T-cell (primary cell): ENCODE results near the gene MATR3. TPM values are rescaled to one million over a fixed set of nuclear protein-coding genes. Genes with fewer than 3 reads are reported as not detected.

Experiments
- ATAC-seq, 4 experiments: fragments of 200-7000 bp in 3 of 4; fragments of 150-1000 bp in 1 of 4; cut with Tn5 transposase; replicated peaks in 1 of 4; 1 replicate in 3 of 4; 2 replicates in 1 of 4; pipeline ENCODE4 v1.10.0; 2021; ENCODE audit warnings: moderate library complexity in 3 of 4, mild to moderate bottlenecking in 2 of 4, moderate number of reproducible peaks in 1 of 4
- CTCF ChIA-PET, 2 donors: fragments of 300-600 bp; sonication (Branson Sonifier 250); formaldehyde crosslinking; loops; one replicate each; lab custom pipeline; 2022; ENCODE audit warnings: antibody characterized with exemption in 2 of 2; lab: Charles Lee
- POLR2A ChIA-PET, 2 donors: fragments of 300-600 bp; sonication (Branson Sonifier 250); formaldehyde crosslinking; loops; one replicate each; lab custom pipeline; 2022; ENCODE audit warnings: antibody characterized with exemption in 2 of 2; lab: Charles Lee
- DNase-seq, 35 experiments: peaks; one replicate each; pipeline versions ENCODE4 v3.0.0 to v3.0.0-alpha.2; 2013 to 2023
- H3K27ac ChIP-seq: one replicate; pipeline ENCODE4 v1.5.1; 2013; ENCODE audit warnings: low read length
- H3K27me3 ChIP-seq, 2 experiments: replicated peaks in 1 of 2; 1 replicate in 1 of 2; 2 replicates in 1 of 2; pipeline versions ENCODE4 v1.6.1 to v1.7.0; 2013; ENCODE audit warnings: low read length in 1 of 2, mixed read lengths in 1 of 2; ENCODE audit not compliant: control insufficient read depth in 2 of 2, insufficient read depth in 2 of 2; ENCODE audit errors: extremely low read depth in 1 of 2
- H3K36me3 ChIP-seq, 2 donors: 1 replicate in 1 of 2; 2 replicates in 1 of 2; pipeline versions ENCODE4 v1.6.1 to v1.7.0; 2013; ENCODE audit warnings: low read length in 1 of 2; ENCODE audit not compliant: control insufficient read depth in 2 of 2, insufficient read depth in 1 of 2; ENCODE audit errors: extremely low read depth in 1 of 2
- H3K4me1 ChIP-seq, 2 experiments: 1 replicate in 1 of 2; 2 replicates in 1 of 2; pipeline versions ENCODE4 v1.6.1 to v1.7.0; 2013; ENCODE audit warnings: low read length in 2 of 2, mixed read lengths in 1 of 2; ENCODE audit not compliant: insufficient read depth in 2 of 2, control insufficient read depth in 1 of 2; ENCODE audit errors: extremely low read depth in 1 of 2
- H3K4me3 ChIP-seq, 2 donors: 1 replicate in 1 of 2; 2 replicates in 1 of 2; pipeline versions ENCODE4 v1.5.1 to v1.7.0; 2013; ENCODE audit warnings: mild to moderate bottlenecking in 2 of 2, low read length in 1 of 2, moderate library complexity in 1 of 2; ENCODE audit not compliant: control insufficient read depth in 1 of 2; ENCODE audit errors: extremely low read depth in 1 of 2
- H3K9me3 ChIP-seq: 2 replicates; pipeline ENCODE4 v1.7.0; 2013
- H3K27ac Mint-ChIP-seq, 2 donors: one replicate each; pipeline ENCODE4 v1.8.0; 2020 to 2021; ENCODE audit warnings: mild to moderate bottlenecking in 2 of 2, mixed read lengths in 2 of 2
- H3K27me3 Mint-ChIP-seq, 2 donors: one replicate each; pipeline ENCODE4 v1.8.0; 2021 to 2022; ENCODE audit warnings: mixed read lengths in 2 of 2
- H3K36me3 Mint-ChIP-seq: one replicate; pipeline ENCODE4 v1.8.0; 2021; ENCODE audit warnings: mixed read lengths
- H3K4me1 Mint-ChIP-seq, 3 donors: one replicate each; pipeline ENCODE4 v1.8.0; 2020 to 2022; ENCODE audit warnings: mixed read lengths in 3 of 3, mild to moderate bottlenecking in 1 of 3
- H3K4me3 Mint-ChIP-seq, 3 donors: one replicate each; pipeline ENCODE4 v1.8.0; 2020 to 2022; ENCODE audit warnings: mild to moderate bottlenecking in 3 of 3, mixed read lengths in 3 of 3, moderate library complexity in 3 of 3
- H3K9me3 Mint-ChIP-seq, 3 donors: one replicate each; pipeline ENCODE4 v1.8.0; 2020 to 2022; ENCODE audit warnings: mixed read lengths in 3 of 3
- WGBS: methylation state at CpG from one replicate; pipeline ENCODE4 v1.1.5; 2013; ENCODE audit warnings: missing lambda C conversion rate; ENCODE audit not compliant: insufficient coverage; 5-methylcytosine and 5-hydroxymethylcytosine counted together
- total RNA-seq, 35 experiments: library from RNA in 6 of 35; stranded (reverse) in 6 of 35; fragments of 120-200 nt in 1 of 35; gene quantifications; one replicate each; pipeline versions ENCODE4 v1.2.1 to v1.2.4 and lab custom pipeline; 2013 to 2026

The MATR3 gene
- total RNA-seq, 5 donors from 2014 or later (not counting 1 experiment from before 2014, with no cell fraction given): 187 to 359 (median 200) TPM

DNA sequence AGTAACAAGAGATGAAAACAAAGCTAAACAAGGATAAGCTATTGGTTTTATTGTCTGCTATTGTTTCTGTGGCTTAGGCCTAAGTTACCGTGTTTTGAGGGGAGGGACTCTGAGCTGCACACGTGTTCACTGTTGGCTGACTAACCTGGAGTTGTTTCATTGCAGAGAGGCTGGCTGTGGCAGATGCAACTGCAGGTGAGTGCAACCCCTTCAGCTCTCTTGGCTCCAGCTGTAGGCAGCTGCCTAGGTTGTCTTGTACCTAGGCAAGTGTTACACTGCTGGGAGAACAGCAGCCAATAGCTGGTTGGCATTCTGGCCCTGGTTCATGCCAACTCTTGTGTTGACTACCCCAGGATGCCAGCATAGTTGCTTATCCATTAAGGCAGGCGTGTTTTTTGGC lies 17.6 kb upstream of the MATR3 start:
- Mint-ChIP-seq H3K4me1 (peaks cover 27 to 54% (median 46%) of the 10 kb centered on the region in 3 donors), H3K9me3 (no peaks in the 10 kb centered on the region), H3K27me3 (no peaks in the 10 kb centered on the region), H3K4me3 (peak overlapping the region; percentile 32 to 54 (median 52)), H3K27ac (peak overlapping the region in 1 of 2 donors; percentile 62), H3K36me3 (peaks cover 9% of the 10 kb centered on the region)
- CTCF ChIA-PET: interaction anchor here (0.6 to 1.9 kb wide), 3 partner anchors 29 to 489 kb away, joined by 3 to 5 read pairs (median 3); no protein-coding TSS in a partner anchor
- Histone ChIP-seq H3K4me3 (no peak overlapping the region), H3K27ac (no peak overlapping the region), H3K36me3 (peaks cover 0 to 20% of the 10 kb centered on the region in 2 donors), H3K27me3 (peaks cover 0 to 3% of the 10 kb centered on the region in 2 experiments), H3K9me3 (no peaks in the 10 kb centered on the region), H3K4me1 (peaks cover 16 to 45% of the 10 kb centered on the region in 2 experiments)
- ATAC-seq: no peak
- WGBS: 32% methylated on average over 2 of the region's 3 CpGs
- peak in 1 of 35 experiments; percentile 26 for DNase-seq
- POLR2A ChIA-PET: interaction anchor here in 1 of 2 donors (0.6 to 1.8 kb wide), 3 partner anchors 18 to 28 kb away, joined by 3 to 9 read pairs (median 4); partner anchors contain the start of gene MATR3

GRCh38 chr5:139276426-139276825 lies 17.1 kb upstream of the MATR3 start:
- ATAC-seq (no peak), DNase-seq (no peak)
- Mint-ChIP-seq H3K36me3 (peaks cover 9% of the 10 kb centered on the region), H3K9me3 (no peaks in the 10 kb centered on the region), H3K4me1 (peaks cover 27 to 54% (median 46%) of the 10 kb centered on the region in 3 donors), H3K27me3 (no peaks in the 10 kb centered on the region), H3K27ac (no peak overlapping the region), H3K4me3 (no peak overlapping the region)
- H3K4me1 ChIP-seq: peaks cover 16 to 45% of the 10 kb centered on the region in 2 experiments
- no CpG with 5 or more reads among the region's 2 CpGs for WGBS
- peaks cover 0 to 22% of the 10 kb centered on the region in 2 donors for H3K36me3 ChIP-seq
- CTCF ChIA-PET: interaction anchor here (0.6 to 1.9 kb wide), 4 partner anchors 28 to 66 kb away, joined by 3 to 6 read pairs (median 4); partner anchors contain the start of gene PAIP2 (in 1 of the 2)
- peaks cover 0 to 3% of the 10 kb centered on the region in 2 experiments for H3K27me3 ChIP-seq
- no peak overlapping the region for H3K4me3 ChIP-seq
- H3K9me3 ChIP-seq: no peaks in the 10 kb centered on the region
- POLR2A ChIA-PET: interaction anchor here (0.6 to 1.8 kb wide), 4 partner anchors 16 to 27 kb away, joined by 3 to 9 read pairs (median 4); partner anchors contain the start of gene MATR3 (in 1 of the 2)
- H3K27ac ChIP-seq: no peak overlapping the region

DNA sequence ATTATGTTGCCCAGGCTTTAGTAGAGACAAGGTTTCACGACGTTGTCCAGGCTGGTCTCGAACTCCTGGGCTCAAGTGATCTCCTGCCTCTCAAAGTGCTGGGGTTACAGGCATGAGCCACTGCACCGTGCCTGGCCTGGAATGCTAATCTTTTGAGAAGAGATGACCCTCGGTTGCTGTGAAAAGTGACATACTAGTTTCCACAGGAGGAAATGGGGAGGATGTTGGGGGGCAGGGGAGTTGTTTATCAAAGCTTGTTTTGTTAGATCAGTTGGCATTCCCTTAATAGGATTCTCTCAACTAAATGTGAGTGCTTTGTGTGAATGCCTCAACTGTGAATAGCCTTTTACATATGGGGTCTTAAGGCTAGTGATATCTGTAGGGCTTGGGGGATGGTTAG lies 16.4 kb upstream of the MATR3 start:
- peaks cover 0 to 3% of the 10 kb centered on the region in 2 experiments for H3K27me3 ChIP-seq
- no peaks in the 10 kb centered on the region for H3K27me3 Mint-ChIP-seq
- no peaks in the 10 kb centered on the region for H3K9me3 Mint-ChIP-seq
- no peak overlapping the region for H3K27ac ChIP-seq
- no peak for ATAC-seq
- CTCF ChIA-PET: interaction anchor here (0.7 to 1.9 kb wide), 5 partner anchors 27 to 768 kb away, joined by 3 to 6 read pairs (median 5); partner anchors contain the start of gene PAIP2 (in 1 of the 2)
- H3K4me1 ChIP-seq: peaks cover 16 to 45% of the 10 kb centered on the region in 2 experiments
- peaks cover 27 to 50% (median 45%) of the 10 kb centered on the region in 3 donors for H3K4me1 Mint-ChIP-seq
- no peak overlapping the region for H3K4me3 ChIP-seq
- H3K4me3 Mint-ChIP-seq: no peak overlapping the region
- H3K36me3 Mint-ChIP-seq: peaks cover 9% of the 10 kb centered on the region
- POLR2A ChIA-PET: interaction anchor here (0.6 to 1.2 kb wide), 4 partner anchors 15 to 71 kb away, joined by 3 to 7 read pairs (median 4); no protein-coding TSS in a partner anchor
- WGBS: 51% methylated on average over 4 of the region's 5 CpGs
- DNase-seq: no peak
- peaks cover 0 to 22% of the 10 kb centered on the region in 2 donors for H3K36me3 ChIP-seq
- H3K27ac Mint-ChIP-seq: peak overlapping the region; percentile 58 to 70
- no peaks in the 10 kb centered on the region for H3K9me3 ChIP-seq

- Histone ChIP-seq H3K27me3 (peaks cover 0 to 3% of the 10 kb centered on the region in 2 experiments), H3K36me3 (peaks cover 0 to 31% of the 10 kb centered on the region in 2 donors), H3K27ac (no peak overlapping the region), H3K4me1 (peaks cover 8 to 30% of the 10 kb centered on the region in 2 experiments), H3K4me3 (no peak overlapping the region), H3K9me3 (no peaks in the 10 kb centered on the region)
- Mint-ChIP-seq H3K9me3 (no peaks in the 10 kb centered on the region), H3K36me3 (peaks cover 22% of the 10 kb centered on the region), H3K27me3 (no peaks in the 10 kb centered on the region), H3K4me1 (peaks cover 16 to 35% (median 29%) of the 10 kb centered on the region in 3 donors), H3K27ac (no peak overlapping the region), H3K4me3 (no peak overlapping the region)
- CTCF ChIA-PET: no interaction called here
- 84% methylated on average over 4 of the region's 6 CpGs for WGBS
- no peak for ATAC-seq
- POLR2A ChIA-PET: no interaction called here
- no peak for DNase-seq
Observed at GRCh38 chr5:139278540-139279274, 14.8 kb upstream of the MATR3 start.

DNA sequence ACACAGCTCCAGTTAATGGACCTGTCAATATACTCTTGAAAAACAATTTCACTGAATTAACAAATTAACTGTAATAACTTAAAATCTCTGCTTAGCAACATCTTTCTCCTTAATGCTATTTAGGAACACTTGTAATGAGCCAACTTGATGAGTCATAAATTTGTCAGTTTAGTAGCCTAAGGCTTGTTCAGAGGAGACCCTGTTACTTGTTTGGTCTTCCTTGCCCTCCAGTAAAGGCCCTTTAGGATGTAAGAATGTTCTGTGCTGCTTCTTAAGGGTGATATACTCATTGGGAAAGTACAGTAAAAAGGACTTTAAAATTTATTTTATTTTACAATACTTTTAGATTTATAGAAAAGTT lies 11.4 kb upstream of the MATR3 start:
- no peaks in the 10 kb centered on the region for H3K27me3 ChIP-seq
- H3K36me3 Mint-ChIP-seq: peaks cover 34% of the 10 kb centered on the region
- no peak overlapping the region for H3K27ac Mint-ChIP-seq
- H3K4me1 ChIP-seq: peaks cover 0 to 5% of the 10 kb centered on the region in 2 experiments
- H3K27ac ChIP-seq: no peak overlapping the region
- H3K27me3 Mint-ChIP-seq: no peaks in the 10 kb centered on the region
- POLR2A ChIA-PET: no interaction called here
- no peak overlapping the region for H3K4me3 Mint-ChIP-seq
- H3K4me3 ChIP-seq: no peak overlapping the region
- H3K36me3 ChIP-seq: peaks cover 0 to 46% of the 10 kb centered on the region in 2 donors
- CTCF ChIA-PET: no interaction called here
- no peaks in the 10 kb centered on the region for H3K9me3 ChIP-seq
- peaks cover 6 to 10% (median 8%) of the 10 kb centered on the region in 3 donors for H3K4me1 Mint-ChIP-seq
- ATAC-seq: no peak
- DNase-seq: no peak
- H3K9me3 Mint-ChIP-seq: no peaks in the 10 kb centered on the region
